Fibroblast of skin of right quadriceps (primary cell): Measurements from ENCODE around the gene TTC34.
"Not testable (repeated sequence)": the region's sequence is repeated elsewhere in the genome, so short reads cannot be mapped to it uniquely, and the experiment has no call there.

Experiments used
- DNase-seq: peaks from one replicate; pipeline ENCODE4 v3.0.0-alpha.2; 2013

TTC34 gene

DNA sequence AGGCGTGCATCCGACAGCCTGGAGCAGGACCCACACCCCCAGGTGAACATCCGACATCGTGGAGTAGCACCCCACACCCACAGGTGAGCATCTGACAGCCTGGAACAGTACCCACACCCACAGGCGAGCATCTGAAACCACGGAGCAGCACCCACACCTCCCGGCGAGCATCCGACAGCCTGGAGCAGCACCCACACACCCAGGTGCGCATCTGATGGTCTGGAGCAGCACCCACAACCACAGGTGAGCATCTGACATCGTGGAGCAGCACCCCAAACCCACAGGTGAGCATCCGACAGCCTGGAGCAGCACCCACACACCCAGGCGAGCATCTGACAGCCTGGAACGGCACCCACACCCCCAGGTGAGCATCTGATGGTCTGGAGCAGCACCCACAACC lies 46.1 kb downstream of the TTC34 start:
- not testable (repeated sequence) for DNase-seq

DNA sequence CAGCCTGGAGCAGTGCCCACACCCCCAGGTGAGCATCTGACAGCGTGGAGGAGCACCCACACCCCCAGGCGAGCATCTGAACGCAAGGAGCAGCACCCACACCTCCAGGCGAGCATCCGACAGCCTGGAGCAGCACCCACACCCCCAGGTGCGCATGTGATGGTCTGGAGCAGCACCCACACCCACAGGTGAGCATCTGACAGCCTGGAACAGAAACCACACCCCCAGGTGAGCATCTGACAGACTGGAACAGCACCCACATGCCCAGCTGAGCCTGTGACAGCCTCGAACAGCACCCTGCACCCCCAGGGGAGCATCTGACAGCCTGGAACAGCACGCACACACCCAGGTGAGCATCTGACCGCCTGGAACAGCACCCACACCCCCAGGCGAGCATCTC lies 46.9 kb downstream of the TTC34 start:
- DNase-seq, result not testable (repeated sequence)

DNA sequence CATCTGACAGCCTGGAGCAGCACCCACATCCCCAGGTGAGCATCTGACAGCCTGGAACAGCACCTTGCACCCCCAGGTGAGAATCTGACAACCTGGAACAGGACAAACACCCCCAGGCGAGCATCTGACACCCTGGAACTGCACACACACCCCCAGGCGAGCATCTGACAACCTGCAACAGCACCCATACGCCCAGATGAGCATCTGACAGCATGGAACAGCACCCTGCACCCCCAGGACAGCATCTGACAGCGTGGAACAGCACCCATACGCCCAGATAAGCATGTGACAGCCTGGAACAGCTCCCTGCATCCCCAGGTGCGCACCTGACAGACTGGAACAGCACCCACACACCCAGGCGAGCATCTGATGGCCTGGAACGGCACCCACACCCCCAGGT lies 49.0 kb downstream of the TTC34 start:
- DNase-seq, result not testable (repeated sequence)

DNA sequence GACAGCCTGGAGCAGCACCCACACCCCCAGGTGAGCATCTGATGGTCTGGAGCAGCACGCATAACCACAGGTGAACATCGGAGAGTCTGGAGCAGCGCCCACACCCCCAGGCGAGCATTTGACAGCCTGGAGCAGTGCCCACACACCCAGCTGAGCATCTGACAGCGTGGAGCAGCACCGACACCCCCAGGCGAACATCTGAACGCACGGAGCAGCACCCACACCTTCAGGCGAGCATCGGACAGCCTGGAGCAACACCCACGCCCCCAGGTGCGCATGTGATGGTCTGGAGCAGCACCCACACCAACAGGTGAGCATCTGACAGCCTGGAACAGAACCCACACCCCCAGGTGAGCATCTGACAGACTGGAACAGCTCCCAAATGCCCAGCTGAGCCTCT lies 49.6 kb downstream of the TTC34 start:
- not testable (repeated sequence) for DNase-seq

DNA sequence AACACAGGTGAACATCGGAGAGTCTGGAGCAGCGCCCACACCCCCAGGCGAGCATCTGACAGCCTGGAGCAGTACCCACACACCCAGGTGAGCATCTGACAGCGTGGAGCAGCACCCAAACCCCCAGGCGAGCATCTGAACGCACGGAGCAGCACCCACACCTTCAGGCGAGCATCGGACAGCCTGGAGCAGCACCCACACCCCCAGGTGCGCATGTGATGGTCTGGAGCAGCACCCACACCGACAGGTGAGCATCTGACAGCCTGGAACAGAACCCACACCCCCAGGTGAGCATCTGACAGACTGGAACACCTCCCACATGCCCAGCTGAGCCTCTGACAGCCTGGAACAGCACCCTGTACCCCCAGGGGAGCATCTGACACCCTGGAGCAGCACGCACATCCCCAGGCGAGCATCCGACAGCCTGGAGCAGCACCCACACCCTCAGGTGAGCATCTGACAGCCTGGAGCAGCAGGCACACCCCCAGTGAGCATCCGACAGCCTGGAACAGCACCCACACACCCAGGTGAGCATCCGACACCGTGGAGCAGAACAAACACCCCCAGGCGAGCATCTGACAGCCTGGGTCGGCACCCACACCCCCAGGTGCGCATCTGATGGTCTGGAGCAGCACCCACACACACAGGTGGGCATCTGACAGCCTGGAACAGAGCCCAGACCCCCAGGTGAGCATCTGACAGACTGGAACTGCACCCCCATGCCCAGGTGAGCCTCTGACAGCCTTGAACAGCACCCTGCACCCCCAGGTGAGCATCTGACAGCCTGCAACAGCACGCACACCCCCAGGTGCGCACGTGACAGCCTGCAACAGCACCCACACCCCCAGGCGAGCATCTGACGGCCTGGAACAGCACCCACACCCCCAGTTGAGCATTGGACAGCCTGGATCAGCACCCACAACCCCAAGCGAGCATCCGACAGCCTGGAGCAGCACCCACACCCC lies 50.4 kb downstream of the TTC34 start:
- not testable (repeated sequence) for DNase-seq

DNA sequence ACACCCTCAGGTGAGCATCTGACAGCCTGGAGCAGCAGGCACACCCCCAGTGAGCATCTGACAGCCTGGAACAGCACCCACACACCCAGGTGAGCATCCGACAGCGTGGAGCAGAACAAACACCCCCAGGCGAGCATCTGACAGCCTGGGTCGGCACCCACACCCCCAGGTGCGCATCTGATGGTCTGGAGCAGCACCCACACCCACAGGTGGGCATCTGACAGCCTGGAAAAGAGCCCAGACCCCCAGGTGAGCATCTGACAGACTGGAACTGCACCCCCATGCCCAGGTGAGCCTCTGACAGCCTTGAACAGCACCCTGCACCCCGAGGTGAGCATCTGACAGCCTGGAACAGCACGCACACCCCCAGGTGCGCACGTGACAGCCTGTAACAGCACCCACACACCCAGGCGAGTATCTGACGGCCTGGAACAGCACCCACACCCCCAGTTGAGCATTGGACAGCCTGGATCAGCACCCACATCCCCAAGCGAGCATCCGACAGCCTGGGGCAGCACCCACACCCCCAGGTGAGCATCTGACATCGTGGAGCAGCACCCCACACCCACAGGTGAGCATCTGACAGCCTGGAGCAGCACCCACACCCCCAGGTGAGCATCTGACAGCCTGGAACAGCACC lies 51.3 kb downstream of the TTC34 start:
- DNase-seq, result not testable (repeated sequence)

DNA sequence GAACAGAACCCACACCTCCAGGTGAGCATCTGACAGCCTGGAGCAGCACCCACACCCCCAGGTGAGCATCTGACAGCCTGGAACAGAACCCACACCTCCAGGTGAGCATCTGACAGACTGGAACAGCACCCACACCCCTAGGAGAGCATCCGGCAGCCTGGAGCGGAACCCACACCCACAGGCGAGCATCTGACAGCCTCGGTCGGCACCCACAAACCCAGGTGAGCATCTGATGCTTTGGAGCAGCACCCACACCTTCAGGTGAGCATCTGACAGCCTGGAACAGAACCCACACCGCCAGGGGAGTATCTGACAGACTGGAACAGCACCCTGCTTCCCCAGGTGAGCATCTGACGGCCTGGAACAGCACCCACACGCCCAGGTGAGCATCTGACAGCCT lies 52.9 kb downstream of the TTC34 start:
- DNase-seq, result not testable (repeated sequence)

DNA sequence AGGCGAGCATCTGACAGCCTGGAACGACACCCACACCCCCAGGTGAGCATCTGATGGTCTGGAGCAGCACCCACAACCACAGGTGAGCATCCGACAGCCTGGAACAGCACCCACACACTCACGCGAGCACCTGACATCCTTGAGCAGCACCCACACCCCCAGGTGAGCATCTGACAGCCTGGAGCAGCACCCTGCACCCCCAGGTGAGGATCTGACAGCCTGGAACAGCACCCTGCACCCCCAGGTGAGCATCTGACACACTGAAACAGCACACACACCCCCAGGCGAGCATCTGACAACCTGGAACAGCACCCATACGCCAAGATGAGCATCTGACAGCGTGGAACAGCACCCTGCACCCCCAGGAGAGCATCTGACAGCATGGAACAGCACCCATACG lies 106.7 kb downstream of the TTC34 start:
- not testable (repeated sequence) for DNase-seq

DNA sequence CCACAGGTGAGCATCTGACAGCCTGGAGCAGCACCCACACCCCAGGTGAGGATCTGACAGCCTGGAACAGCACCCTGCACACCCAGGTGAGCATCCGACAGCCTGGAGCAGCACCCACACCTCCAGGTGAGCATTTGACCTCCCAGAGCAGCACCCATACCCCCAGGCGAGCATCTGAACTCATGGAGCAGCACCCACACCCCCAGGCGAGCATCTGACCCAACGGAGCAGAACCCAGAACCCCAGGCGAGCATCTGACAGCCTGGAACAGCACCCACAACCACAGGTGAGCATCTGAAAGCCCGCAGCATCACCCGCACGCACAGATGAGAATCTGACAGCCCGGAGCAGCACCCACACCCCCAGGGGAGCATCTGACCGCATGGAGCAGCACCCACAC lies 111.3 kb downstream of the TTC34 start:
- DNase-seq, result not testable (repeated sequence)

DNA sequence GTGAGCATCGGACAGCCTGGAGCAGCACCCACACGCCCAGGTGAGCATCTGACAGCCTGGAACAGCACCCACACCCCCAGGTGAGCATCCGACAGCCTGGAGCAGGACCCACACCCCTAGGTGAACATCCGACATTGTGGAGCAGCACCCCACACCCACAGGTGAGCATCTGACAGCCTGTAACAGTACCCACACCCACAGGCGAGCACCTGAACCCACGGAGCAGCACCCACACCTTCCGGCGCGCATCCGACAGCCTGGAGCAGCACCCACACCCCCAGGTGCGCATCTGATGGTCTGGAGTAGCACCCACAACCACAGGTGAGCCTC lies 113.2 kb downstream of the TTC34 start:
- DNase-seq, result not testable (repeated sequence)

DNA sequence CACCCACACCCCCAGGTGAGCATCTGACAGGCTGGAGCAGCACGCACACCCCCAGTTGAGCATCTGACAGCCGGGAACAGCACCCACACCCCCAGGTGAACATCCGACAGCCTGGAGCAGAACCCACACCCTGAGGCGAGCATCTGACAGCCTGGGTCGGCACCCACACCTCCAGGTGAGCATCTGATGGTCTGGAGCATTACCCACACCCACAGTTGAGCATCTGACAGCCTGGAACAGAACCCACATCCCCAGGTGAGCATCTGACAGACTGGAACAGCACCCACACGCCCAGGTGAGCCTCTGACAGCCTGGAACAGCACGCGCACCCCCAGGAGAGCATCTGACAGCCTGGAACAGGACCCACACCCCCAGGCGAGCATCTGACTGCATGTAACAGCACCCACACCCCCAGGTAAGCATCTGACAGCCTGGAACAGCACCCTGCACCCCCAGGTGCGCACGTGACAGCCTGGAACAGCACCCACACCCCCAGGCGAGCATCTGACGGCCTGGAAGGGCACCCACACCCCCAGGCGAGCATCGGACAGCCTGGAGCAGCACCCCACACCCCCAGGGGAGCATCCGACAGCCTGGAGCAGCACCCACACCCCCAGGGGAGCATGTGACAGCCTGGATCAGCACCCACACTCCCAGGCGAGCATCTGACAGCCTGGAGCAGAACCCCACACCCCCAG lies 113.7 kb downstream of the TTC34 start:
- DNase-seq, result not testable (repeated sequence)

DNA sequence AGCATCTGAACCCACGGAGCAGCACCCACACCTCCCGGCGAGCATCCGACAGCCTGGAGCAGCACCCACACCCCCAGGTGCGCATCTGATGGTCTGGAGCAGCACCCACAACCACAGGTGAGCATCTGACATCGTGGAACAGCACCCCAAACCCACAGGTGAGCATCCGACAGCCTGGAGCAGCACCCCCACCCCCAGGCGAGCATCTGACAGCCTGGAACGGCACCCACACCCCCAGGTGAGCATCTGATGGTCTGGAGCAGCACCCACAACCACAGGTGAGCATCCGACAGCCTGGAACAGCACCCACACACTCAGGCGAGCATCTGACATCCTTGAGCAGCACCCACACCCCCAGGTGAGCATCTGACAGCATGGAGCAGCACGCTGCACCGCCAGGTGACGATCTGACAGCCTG lies 114.3 kb downstream of the TTC34 start:
- DNase-seq, result not testable (repeated sequence)

DNA sequence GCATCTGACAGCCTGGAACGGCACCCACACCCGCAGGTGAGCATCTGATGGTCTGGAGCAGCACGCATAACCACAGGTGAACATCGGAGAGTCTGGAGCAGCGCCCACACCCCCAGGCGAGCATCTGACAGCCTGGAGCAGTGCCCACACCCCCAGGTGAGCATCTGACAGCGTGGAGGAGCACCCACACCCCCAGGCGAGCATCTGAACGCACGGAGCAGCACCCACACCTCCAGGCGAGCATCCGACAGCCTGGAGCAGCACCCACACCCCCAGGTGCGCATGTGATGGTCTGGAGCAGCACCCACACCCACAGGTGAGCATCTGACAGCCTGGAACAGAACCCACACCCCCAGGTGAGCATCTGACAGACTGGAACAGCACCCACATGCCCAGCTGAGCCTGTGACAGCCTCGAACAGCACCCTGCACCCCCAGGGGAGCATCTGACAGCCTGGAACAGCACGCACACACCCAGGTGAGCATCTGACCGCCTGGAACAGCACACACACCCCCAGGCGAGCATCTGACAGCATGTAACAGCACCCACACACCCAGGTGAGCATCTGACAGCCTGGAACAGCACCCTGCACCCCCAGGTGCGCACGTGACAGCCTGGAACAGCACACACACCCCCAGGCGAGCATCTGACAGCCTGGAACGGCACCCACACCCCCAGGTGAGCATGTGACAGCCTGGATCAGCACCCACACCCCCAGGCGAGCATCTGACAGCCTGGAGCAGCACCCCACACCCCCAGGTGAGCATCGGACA lies 115.2 kb downstream of the TTC34 start:
- DNase-seq, result not testable (repeated sequence)

DNA sequence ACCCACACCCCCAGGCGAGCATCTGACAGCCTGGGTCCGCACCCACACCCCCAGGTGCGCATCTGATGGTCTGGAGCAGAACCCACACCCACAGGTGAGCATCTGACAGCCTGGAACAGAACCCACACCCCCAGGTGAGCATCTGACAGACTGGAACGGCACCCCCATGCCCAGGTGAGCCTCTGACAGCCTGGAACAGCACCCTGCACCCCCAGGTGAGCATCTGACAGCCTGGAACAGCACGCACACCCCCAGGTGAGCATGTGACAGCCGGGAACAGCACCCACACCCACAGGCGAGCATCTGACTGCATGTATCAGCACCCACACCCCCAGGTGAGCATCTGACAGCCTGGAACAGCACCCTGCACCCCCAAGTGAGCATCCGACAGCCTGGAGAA lies 115.8 kb downstream of the TTC34 start:
- not testable (repeated sequence) for DNase-seq

DNA sequence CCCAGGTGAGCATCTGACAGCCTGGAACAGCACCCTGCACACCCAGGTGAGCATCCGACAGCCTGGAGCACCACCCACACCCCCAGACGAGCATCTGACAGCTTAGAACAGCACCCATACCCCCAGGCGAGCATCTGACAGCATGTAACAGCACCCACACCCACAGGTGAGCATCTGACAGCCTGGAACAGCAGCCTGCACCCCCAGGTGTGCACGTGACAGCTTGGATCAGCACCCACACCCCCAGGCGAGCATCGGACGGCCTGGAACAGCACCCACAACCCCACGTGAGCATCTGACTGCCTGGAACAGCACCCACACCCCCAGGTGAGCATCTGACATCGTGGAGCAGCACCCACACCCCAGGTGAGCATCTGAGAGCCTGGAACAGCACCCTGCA lies 116.6 kb downstream of the TTC34 start:
- not testable (repeated sequence) for DNase-seq

DNA sequence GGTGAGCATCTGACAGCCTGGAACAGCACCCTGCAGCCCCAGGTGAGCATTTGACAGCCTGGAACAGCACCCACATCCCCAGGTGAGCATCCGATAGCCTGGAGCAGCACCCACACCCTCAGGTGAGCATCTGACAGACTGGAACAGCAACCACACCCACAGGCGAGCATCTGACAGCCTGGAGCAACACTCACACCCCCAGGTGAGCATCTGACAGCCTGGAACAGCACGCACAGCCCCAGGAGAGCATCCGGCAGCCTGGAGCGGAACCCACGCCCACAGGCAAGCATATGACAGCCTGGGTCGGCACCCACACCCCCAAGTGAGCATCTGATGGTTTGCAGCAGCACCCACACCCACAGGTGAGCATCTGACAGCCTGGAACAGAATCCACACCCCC lies 117.5 kb downstream of the TTC34 start:
- DNase-seq, result not testable (repeated sequence)

DNA sequence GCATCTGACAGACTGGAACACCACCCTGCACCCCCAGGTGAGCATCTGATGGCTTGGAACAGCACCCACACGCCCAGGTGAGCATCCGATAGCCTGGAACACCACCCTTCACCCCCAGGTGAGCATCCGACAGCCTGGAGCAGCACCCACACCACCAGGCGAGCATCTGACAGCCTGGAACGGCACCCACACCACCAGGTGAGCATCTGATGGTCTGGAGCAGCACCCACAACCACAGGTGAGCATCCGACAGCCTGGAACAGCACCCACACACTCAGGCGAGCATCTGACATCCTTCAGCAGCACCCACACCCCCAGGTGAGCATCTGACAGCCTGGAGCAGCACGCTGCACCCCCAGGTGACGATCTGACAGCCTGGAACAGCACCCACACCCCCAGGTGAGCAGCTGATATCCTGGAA lies 118.2 kb downstream of the TTC34 start:
- DNase-seq, result not testable (repeated sequence)

DNA sequence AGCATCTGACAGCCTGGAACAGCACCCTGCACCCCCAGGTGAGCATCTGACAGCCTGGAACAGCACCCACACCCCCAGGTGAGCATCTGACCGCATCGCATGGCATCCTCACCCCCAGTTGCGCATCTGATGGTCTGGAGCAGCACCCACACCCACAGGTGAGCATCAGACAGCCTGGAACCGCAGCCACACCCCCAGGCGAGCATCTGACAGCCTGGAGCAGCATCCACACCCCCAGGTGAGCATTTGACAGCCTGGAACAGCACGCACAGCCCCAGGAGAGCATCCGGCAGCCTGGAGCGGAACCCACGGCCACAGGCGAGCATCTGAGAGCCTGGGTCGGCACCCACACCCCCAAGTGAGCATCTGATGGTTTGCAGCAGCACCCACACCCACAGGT lies 118.6 kb downstream of the TTC34 start:
- not testable (repeated sequence) for DNase-seq

DNA sequence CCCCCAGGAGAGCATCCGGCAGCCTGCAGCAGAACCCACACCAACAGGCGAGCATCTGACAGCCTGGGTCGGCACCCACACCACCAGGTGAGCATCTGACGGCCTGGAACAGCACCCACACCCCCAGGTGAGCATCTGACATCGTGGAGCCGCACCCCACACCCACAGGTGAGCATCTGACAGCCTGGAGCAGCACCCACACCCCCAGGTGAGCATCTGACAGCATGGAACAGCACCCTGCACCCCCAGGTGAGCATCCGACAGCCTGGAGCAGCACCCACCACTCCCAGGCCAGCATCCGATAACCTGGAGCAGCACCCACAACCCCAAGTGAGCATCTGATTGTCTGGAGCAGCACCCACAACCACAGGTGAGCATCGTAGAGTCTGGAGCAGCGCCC lies 124.8 kb downstream of the TTC34 start:
- DNase-seq, result not testable (repeated sequence)

DNA sequence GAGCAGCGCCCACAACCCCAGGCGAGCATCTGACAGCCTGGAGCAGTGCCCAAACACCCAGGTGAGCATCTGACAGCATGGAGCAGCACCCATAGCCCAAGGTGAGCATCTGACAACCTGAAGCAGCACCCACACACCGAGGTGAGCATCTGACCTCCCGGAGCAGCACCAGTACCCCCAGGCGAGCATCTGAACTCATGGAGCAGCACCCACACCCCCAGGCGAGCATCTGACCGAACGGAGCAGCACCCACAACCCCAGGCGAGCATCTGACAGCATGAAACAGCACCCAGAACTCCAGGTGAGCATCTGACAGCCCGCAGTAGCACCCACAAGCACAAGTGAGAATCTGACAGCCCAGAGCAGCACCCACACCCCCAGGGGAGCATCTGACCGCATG lies 129.8 kb downstream of the TTC34 start:
- not testable (repeated sequence) for DNase-seq

DNA sequence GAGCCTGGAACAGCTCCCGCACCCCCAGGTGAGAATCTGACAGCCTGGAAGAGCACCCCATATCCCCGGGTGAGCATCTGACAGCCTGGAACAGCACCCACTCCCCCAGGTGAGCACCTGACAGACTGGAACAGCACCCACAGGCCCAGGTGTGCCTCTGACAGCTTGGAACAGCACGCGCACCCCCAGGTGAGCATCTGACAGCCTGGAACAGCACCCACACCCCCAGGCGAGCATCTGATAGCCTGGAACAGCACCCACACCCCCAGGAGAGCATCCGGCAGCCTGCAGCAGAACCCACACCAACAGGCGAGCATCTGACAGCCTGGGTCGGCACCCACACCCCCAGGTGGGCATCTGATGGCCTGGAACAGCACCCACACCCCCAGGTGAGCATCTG lies 141.7 kb downstream of the TTC34 start:
- DNase-seq, result not testable (repeated sequence)

DNA sequence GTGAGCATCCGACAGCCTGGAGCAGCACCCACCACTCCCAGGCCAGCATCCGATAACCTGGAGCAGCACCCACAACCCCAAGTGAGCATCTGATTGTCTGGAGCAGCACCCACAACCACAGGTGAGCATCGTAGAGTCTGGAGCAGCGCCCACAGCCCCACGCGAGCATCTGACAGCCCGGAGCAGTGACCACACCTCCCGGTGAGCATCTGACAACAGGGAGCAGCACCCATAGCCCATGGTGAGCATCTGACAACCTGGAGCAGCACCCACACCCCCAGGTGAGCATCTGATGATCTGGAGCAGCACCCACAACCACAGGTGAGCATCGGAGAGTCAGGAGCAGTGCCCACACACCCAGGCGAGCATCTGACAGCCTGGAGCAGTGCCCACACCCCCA lies 143.6 kb downstream of the TTC34 start:
- not testable (repeated sequence) for DNase-seq

DNA sequence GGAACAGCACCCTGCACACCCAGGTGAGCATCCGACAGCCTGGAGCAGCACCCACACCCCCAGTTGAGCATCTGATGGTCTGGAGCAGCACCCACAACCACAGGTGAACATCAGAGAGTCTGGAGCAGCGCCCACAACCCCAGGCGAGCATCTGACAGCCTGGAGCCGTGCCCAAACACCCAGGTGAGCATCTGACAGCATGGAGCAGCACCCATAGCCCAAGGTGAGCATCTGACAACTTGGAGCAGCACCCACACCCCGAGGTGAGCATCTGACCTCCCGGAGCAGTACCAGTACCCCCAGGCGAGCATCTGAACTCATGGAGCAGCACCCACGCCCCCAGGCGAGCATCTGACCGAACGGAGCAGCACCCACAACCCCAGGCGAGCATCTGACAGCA lies 144.4 kb downstream of the TTC34 start:
- DNase-seq, result not testable (repeated sequence)
